Measurements from ENCODE around the gene EXOC3L2. TPM values are rescaled to one million over a fixed set of nuclear protein-coding genes. Genes with fewer than 3 reads are reported as not detected.

The EXOC3L2 gene
- total and polyA plus RNA-seq, 2 donors from 2014 or later: 15.4 to 19.0 TPM

- H3K9me3 ChIP-seq (ENCODE audit: control insufficient read depth in 2 of 3, insufficient read depth in 1 of 3, low read length in 3 of 3): no peaks in the 10 kb centered on the region
- FAIRE-seq (no peak), DNase-seq (no peak)
- intact Hi-C loops (cut with DNase I): no loop called here
- H3K4me1 ChIP-seq (ENCODE audit: control insufficient read depth in 2 of 3, insufficient read depth in 2 of 3, low read depth in 1 of 3, low read length in 3 of 3): peaks cover 0 to 24% (median 9%) of the 10 kb centered on the region in 3 donors
- no peak overlapping the region for H3K4me3 ChIP-seq (ENCODE audit: low read length in 3 of 3)
- no peaks in the 10 kb centered on the region for H3K36me3 ChIP-seq (ENCODE audit: control insufficient read depth in 2 of 3, insufficient read depth in 3 of 3, low read length in 3 of 3)
- no peak overlapping the region for H3K27ac ChIP-seq (ENCODE audit: low read depth in 2 of 2, low read length in 2 of 2)
- no peaks in the 10 kb centered on the region for H3K27me3 ChIP-seq (ENCODE audit: control insufficient read depth, insufficient read depth, low read length)
- no peak overlapping the region for H3K9ac ChIP-seq (ENCODE audit: low read length in 3 of 3)
- TF ChIP-seq, protein P1, sequence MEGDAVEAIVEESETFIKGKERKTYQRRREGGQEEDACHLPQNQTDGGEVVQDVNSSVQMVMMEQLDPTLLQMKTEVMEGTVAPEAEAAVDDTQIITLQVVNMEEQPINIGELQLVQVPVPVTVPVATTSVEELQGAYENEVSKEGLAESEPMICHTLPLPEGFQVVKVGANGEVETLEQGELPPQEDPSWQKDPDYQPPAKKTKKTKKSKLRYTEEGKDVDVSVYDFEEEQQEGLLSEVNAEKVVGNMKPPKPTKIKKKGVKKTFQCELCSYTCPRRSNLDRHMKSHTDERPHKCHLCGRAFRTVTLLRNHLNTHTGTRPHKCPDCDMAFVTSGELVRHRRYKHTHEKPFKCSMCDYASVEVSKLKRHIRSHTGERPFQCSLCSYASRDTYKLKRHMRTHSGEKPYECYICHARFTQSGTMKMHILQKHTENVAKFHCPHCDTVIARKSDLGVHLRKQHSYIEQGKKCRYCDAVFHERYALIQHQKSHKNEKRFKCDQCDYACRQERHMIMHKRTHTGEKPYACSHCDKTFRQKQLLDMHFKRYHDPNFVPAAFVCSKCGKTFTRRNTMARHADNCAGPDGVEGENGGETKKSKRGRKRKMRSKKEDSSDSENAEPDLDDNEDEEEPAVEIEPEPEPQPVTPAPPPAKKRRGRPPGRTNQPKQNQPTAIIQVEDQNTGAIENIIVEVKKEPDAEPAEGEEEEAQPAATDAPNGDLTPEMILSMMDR (IDR thresholded peaks at IDR 0.05; ENCODE audit: borderline replicate concordance, extremely low read depth, insufficient read depth): no peak
Observed at GRCh38 chr19:45256836-45257235, 11.6 kb upstream of the EXOC3L2 start.

- no peak for FAIRE-seq
- no peaks in the 10 kb centered on the region for H3K27me3 ChIP-seq (ENCODE audit: control insufficient read depth, insufficient read depth, low read length)
- H3K27ac ChIP-seq (ENCODE audit: low read depth in 2 of 2, low read length in 2 of 2): no peak overlapping the region
- H3K4me3 ChIP-seq (ENCODE audit: low read length in 3 of 3): no peak overlapping the region
- intact Hi-C loops (cut with DNase I): no loop called here
- TF ChIP-seq, protein P1 (IDR thresholded peaks at IDR 0.05; ENCODE audit: borderline replicate concordance, extremely low read depth, insufficient read depth): no peak
- peaks cover 0 to 25% (median 11%) of the 10 kb centered on the region in 3 donors for H3K4me1 ChIP-seq (ENCODE audit: control insufficient read depth in 2 of 3, insufficient read depth in 2 of 3, low read depth in 1 of 3, low read length in 3 of 3)
- no peak overlapping the region for H3K9ac ChIP-seq (ENCODE audit: low read length in 3 of 3)
- no peak for DNase-seq
- H3K9me3 ChIP-seq (ENCODE audit: control insufficient read depth in 2 of 3, insufficient read depth in 1 of 3, low read length in 3 of 3): no peaks in the 10 kb centered on the region
- H3K36me3 ChIP-seq (ENCODE audit: control insufficient read depth in 2 of 3, insufficient read depth in 3 of 3, low read length in 3 of 3): no peaks in the 10 kb centered on the region
Observed at GRCh38 chr19:45255611-45256157, 10.5 kb upstream of the EXOC3L2 start.

DNA sequence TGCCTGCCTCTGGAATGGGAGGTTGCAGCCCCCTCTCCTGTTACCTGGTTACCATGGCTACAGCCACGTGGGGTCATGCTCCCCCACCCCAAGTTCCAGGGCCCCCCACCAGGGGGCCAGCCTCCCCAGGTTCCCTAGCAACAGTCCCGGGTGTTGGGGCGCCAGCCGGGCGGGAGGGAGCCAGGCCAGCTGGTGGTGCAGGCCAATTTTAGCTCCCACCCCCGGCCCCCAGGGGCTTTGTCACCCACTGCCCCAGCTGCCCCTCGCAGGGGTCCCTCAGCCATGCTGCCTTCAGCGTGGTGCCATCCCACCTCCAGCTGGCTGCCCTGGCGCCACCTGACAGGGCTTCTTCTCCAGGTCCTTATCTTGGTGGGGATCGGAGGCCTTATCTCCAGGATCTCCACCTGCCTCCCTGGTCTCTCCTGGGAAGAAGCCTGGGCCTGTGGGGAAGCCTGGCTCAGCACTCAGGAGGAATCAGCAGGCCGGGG lies 8.9 kb upstream of the EXOC3L2 start:
- no peaks in the 10 kb centered on the region for H3K27me3 ChIP-seq (ENCODE audit: control insufficient read depth, insufficient read depth, low read length)
- H3K9ac ChIP-seq (ENCODE audit: low read length in 3 of 3): no peak overlapping the region
- TF ChIP-seq, protein P1 (IDR thresholded peaks at IDR 0.05; ENCODE audit: borderline replicate concordance, extremely low read depth, insufficient read depth): no peak
- no peaks in the 10 kb centered on the region for H3K36me3 ChIP-seq (ENCODE audit: control insufficient read depth in 2 of 3, insufficient read depth in 3 of 3, low read length in 3 of 3)
- H3K4me3 ChIP-seq (ENCODE audit: low read length in 3 of 3): no peak overlapping the region
- DNase-seq: no peak
- no peak for FAIRE-seq
- peaks cover 0 to 31% (median 14%) of the 10 kb centered on the region in 3 donors for H3K4me1 ChIP-seq (ENCODE audit: control insufficient read depth in 2 of 3, insufficient read depth in 2 of 3, low read depth in 1 of 3, low read length in 3 of 3)
- no peak overlapping the region for H3K27ac ChIP-seq (ENCODE audit: low read depth in 2 of 2, low read length in 2 of 2)
- no peaks in the 10 kb centered on the region for H3K9me3 ChIP-seq (ENCODE audit: control insufficient read depth in 2 of 3, insufficient read depth in 1 of 3, low read length in 3 of 3)
- intact Hi-C loops (cut with DNase I): no loop called here
